Activated CD4-positive, CD25-positive, alpha-beta regulatory T cell treated with anti-CD3 and anti-CD28 coated beads, Interleukin-2, amount 50 U/mL, for 16 hours (primary cell): ENCODE results near the gene IL36A.

Experiments used
- DNase-seq: peaks from one replicate; pipeline ENCODE4 v3.0.0-alpha.2; 2020; ENCODE audit warnings: low read depth, low spot score

The IL36A gene

DNA sequence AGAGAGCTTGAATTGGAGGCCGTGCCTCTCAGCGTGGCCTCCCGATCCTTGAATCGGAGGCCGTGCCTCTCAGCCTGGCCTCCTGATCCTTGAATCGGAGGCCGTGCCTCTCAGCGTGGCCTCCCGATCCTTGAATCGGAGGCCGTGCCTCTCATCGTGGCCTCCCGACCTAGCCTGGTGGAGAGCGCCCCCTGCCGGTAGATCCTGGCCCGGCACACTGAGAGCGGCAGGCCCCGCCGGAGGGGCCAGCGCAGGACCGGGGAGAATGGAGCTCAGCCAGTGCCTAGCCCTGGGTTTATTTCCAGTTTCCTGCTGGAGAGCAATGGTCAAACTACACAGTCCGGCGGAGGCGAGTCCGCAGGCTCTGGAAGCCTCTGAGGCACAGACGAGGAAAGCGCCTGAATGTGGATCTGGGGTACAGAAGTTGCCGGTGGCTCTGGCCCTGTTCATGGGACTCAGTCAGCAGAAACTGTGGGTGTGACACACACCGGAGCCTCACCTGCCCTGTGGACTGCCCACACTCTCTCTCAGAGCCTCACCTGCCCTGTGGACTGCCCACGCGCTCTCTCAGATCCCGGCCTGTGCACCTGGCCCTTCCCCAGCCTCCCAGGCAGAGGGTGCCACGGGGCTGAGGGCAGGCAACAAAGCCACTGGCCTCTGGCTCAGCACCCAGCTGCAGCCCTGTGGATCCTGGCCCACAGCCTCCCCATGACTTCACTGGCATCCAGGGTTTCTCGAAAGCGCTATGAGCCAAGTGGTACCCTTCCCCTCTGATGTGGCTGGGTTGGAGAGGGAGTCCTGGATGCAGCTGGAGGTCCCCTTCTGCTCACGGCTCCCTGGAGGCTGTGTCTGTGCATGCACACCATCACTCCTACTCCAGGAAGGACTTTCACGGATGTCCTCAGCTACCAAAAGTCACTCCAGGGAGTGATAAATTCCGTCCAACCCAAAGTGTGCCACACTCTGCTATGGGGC is 45.9 kb downstream of the IL36A start:
- no peak for DNase-seq

DNA sequence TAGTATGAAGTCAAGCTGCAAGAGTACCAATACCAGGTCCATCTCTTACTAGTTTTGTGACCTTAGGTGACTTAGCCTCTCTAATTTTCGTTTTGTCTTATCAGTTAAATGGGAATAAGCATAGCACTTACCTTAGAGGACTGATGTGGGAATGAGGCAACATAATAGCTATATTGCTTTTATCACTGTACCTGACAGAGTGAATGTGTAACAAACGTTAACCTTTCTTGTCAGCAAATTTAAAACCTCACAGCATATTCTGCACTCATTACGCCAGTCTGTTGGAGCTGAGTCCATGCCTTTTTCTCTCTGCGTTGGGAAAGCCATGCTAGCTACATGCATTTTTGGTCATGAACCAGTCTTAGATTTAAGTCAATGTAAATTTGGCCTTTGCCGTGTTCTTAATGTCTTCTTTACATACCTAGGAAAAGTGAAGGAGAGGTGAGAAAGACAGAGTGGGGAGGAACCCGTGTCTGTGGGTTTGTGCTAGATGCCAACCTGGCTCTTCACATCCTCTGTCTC is 47.2 kb downstream of the IL36A start, which contains the start of gene IL36B:
Gene IL36B (minus strand): TSS at position 472 of the 522 bp plus-strand sequence.
- no peak for DNase-seq

DNA sequence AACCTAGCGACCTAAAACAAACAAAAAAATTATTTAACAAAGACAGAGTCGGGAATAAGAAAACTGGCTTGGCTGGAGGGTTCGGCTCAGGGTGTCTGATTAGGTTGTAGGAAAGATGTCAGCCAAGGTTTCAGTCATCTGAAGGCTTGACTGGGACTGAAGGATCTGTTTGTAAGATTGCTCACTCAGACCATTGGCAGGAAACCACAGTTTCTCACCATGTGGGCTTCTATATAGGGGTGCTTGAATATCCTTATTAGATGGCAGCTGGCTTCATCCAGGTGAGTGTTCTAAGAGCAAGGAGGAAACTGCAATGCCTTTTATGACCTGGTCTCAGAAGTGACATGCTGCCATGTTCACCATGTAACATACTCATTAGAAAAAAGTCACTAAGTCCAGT is 48.4 kb downstream of the IL36A start:
- DNase-seq = no peak

DNA sequence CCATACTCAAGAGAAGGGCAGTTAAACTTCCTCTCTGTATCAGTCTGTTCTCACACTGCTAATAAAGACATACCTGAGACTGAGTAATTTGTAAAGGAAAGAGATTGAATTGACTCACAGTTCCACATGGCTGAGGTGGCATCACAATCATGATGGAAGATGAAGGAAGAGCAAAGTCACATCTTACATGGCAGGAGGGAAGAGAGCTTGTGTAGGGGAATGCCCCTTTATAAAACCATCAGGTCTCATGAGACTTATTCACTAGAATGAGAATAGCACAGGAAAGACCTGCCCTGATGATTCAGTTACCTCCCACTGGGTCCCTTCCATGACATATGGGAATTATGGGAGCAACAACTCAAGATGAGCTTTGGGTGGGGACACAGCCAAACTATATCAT is 48.8 kb downstream of the IL36A start:
- DNase-seq = no peak

DNA sequence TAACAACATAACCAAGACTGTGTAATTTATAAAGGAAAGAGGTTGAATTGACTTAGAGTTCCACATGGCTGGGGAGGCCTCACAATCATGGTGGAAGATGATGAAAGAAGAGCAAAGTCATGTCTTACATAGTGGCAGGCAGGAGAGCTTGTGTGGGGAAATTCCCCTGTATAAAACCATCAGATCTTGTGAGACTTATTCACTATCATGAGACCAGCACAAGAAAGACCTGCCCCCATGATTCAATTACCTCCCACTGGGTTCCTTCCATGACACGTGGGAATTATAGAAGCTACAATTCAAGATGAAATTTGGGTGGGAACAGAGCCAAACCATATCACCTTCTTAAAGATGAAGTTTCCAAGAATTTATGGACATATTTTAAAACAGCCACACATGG is 51.3 kb downstream of the IL36A start:
- DNase-seq = no peak

DNA sequence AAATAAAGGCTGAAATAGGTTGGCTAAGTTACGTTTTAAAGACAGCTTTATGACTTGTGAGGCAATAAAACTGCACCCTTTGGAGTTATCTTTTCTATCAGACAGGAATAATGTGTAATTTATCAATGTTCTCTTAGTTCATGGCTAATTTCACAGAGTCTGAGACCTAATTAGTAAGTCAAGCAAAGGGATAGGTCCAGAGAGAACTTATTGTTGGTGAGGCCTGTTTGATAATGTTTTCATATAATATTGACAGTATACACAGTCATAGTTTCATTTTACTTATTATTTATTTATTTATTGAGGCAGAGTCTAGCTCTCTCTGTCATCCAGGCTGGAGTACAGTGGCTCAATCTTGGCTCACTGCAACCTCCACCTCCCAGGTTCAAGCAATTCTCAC is 51.9 kb downstream of the IL36A start:
- DNase-seq = no peak
